Amniotic epithelial cell (primary cell): ENCODE results near the gene CTAGE1.

Experiments
- DNase-seq: peaks from one replicate; pipeline ENCODE4 v3.0.0-alpha.2; 2010; ENCODE audit warnings: low read depth

CTAGE1 gene

GRCh38 chr18:22391407-22392345, 26.0 kb downstream of the CTAGE1 start:
- peak; percentile 95 for DNase-seq

GRCh38 chr18:22387787-22388186, 29.9 kb downstream of the CTAGE1 start:
- no peak for DNase-seq

- no peak for DNase-seq
Observed at GRCh38 chr18:22387364-22387763, 30.4 kb downstream of the CTAGE1 start.

- peak; percentile 82 for DNase-seq
Observed at GRCh38 chr18:22385718-22386117, 32.0 kb downstream of the CTAGE1 start.

- peak; percentile 29 for DNase-seq
Observed at GRCh38 chr18:22378672-22379282, 38.9 kb downstream of the CTAGE1 start.

GRCh38 chr18:22377769-22378168, 39.9 kb downstream of the CTAGE1 start:
- no peak for DNase-seq

GRCh38 chr18:22370414-22370813, 47.3 kb downstream of the CTAGE1 start:
- no peak for DNase-seq

- DNase-seq: peak; percentile 32
Observed at GRCh38 chr18:22368021-22368420, 49.7 kb downstream of the CTAGE1 start.

GRCh38 chr18:22367303-22367702, 50.4 kb downstream of the CTAGE1 start:
- no peak for DNase-seq

- peak; percentile 44 for DNase-seq
Observed at GRCh38 chr18:22363867-22364463, 53.8 kb downstream of the CTAGE1 start.
